ENCODE data around the gene RUNX2.

DNA sequence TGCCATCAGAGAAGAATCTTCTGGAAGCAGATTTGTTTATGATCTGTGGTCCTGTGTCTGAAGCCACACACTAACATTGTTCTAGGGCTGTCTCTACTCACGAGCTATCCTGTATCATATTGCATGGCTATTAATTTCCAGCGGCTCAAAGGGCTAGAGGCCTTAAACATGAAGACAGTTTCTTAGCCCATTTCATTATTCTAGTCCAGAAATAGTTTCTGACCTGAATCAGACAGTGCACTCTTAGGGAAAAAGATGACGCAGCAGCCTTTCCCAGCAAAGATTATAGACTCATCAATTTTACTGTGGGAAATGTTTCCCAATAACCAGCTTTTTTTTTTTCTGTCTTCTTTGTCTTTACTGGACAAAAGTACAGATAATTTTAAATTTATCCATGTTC lies 154.9 kb downstream of the RUNX2 start:
- TF ChIP-seq CTCF (IDR thresholded peaks at IDR 0.05; ENCODE audit: poor library complexity): no peak
- no peak for TF ChIP-seq EZH2 (IDR thresholded peaks at IDR 0.05; ENCODE audit: borderline replicate concordance)
- no peak for TF ChIP-seq EZH2phosphoT487 (IDR thresholded peaks at IDR 0.05; ENCODE audit: low read depth, severe bottlenecking, unreplicated experiment)

Data from hepatocyte (in vitro differentiated cells).